ENCODE data around the gene MRTFA.

- TF ChIP-seq, protein P1, sequence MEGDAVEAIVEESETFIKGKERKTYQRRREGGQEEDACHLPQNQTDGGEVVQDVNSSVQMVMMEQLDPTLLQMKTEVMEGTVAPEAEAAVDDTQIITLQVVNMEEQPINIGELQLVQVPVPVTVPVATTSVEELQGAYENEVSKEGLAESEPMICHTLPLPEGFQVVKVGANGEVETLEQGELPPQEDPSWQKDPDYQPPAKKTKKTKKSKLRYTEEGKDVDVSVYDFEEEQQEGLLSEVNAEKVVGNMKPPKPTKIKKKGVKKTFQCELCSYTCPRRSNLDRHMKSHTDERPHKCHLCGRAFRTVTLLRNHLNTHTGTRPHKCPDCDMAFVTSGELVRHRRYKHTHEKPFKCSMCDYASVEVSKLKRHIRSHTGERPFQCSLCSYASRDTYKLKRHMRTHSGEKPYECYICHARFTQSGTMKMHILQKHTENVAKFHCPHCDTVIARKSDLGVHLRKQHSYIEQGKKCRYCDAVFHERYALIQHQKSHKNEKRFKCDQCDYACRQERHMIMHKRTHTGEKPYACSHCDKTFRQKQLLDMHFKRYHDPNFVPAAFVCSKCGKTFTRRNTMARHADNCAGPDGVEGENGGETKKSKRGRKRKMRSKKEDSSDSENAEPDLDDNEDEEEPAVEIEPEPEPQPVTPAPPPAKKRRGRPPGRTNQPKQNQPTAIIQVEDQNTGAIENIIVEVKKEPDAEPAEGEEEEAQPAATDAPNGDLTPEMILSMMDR (IDR thresholded peaks at IDR 0.05) = no peak
- TF ChIP-seq POLR2AphosphoS5 (IDR thresholded peaks at IDR 0.05) (no peak), POLR2A (IDR thresholded peaks at IDR 0.05) (no peak), EP300 (IDR thresholded peaks at IDR 0.05) (no peak)
Measured at GRCh38 chr22:40678493-40679248, 42.2 kb upstream of the MRTFA start.
